HG02763 (cell line): ENCODE results near the gene STXBP5.
"Not testable (repeated sequence)": the region's sequence is repeated elsewhere in the genome, so short reads cannot be mapped to it uniquely, and the experiment has no call there.

Experiments
- ATAC-seq: cut with Tn5 transposase; IDR thresholded peaks from one replicate; pipeline ENCODE4 v1.9.1; 2021; ENCODE audit warnings: mild to moderate bottlenecking, moderate library complexity; ENCODE audit not compliant: unreplicated experiment

Gene STXBP5

DNA sequence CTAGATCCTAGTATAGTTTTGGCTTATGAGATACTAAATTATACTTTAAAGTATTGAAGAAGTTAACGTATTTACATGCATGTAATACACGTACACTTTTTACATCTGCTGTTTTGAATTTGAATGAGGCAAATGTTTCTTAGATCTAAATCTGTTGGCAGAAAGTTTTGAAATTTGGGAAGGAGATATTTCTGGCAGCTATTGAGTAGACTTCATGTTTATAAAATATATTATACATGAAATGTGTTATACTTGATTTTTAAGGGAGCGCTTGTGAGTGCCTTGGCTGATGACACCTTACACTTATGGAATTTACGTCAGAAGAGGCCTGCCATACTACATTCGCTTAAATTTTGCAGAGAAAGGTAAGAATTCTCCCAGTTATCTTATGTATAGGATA is 34.7 kb downstream of the STXBP5 start:
- ATAC-seq: no peak

DNA sequence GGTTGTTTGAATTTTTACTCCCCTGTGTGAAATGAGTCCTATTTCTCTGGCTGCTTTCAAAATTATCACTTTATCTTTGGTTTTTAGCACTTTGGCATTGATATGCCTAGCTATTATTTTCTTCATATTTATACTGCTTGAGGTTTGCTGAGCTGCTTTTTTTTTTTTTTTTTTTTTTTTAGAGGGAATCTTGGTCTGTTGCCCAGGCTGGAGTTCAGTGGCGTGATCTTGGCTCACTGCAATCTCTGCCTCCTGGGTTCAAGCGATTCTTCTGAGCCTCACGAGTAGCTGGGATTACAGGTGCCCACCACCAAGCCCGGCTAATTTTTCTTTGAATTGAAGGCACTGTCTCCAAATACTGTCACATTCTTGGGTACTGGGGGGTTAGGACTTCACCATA is 40.6 kb downstream of the STXBP5 start:
- no peak for ATAC-seq

DNA sequence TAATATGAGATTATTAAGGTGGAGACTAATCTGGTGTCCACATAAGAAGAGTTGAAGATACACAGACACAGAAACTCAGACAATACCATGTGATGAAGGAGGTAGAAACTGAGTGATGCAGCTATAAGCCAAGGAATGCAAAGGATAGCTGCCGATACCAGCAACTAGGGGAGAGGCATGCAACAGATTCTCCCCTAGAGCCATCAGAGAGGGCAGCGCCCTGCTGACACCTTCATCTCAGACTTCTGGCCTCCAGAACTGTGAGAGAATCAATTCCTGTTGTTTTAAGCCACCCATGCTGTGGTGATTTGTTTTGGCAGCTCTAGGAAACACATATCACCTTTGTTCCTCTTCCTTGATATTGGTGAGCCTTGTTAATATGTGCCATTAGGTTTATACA is 41.5 kb downstream of the STXBP5 start:
- ATAC-seq: no peak

DNA sequence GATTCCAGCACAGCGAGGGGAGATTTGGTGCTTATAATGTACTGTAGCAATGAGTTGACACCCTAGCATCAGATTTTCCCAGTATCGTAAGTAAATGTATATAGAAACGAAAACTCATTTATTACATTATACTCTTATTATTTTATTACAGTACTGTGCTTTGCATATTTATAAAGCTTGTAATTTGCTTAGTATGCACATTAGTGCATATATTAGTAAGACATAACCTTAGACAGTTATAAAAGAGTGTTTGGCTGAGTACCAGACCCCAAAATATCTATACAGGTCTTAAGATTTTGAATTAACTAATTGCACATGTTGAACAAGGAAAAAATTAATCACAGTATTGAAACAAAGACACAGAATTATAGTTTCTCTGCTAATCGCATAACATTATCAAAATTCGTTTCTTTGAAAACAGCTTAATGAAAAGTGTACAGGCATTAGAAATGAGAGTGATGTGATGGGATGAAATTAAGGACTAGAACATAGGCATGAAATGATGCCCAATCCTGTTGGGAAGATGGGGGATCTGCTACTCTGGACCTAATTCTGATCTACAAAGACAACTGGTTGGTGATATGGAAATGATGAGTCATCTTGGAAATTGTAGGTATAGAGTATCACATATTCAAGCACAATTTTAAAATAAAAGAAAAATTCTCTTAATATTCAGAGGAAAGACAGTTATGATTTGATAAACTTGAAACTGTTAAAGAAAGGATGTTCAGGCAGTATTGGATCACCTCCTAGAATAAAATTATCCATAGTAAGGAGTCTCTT is 42.8 kb downstream of the STXBP5 start:
- no peak for ATAC-seq

DNA sequence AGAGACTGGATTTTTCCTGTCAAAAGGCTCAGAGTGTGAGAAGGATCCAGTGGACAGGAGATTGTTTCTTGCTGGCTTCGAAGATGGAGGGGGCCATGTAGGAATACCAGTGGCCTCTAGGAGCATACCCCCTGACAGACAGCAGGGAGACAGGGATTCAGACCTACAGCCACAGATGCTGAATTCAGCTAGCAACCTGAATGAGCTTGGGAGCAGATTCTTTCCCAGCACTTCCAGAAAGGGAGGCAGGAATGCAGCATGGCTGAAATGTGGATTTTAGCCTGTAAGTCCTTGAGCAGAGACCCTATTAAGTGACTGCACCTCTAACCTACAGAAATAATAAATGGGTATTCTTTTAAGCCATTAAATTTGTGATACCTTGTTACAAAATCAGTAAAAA is 44.6 kb downstream of the STXBP5 start:
- ATAC-seq: no peak

DNA sequence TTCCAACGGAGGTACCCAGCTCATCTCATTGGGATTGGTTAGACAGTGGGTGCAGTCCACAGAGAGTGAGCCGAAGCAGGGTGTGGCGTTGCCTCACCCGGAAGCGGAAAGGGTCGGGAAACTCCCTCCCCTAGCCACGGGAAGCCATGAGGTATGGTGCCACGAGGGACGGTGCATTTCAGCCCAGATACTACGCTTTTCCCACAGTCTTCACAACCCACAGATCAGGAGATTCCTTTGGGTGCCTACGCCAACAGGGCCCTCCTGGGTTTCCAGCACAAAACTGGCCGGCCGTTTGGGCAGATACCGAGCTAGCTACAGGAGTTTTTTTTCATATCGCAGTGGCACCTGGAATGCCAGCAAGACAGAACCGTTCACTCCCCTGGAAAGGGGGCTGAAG is 46.9 kb downstream of the STXBP5 start:
- ATAC-seq: no peak

DNA sequence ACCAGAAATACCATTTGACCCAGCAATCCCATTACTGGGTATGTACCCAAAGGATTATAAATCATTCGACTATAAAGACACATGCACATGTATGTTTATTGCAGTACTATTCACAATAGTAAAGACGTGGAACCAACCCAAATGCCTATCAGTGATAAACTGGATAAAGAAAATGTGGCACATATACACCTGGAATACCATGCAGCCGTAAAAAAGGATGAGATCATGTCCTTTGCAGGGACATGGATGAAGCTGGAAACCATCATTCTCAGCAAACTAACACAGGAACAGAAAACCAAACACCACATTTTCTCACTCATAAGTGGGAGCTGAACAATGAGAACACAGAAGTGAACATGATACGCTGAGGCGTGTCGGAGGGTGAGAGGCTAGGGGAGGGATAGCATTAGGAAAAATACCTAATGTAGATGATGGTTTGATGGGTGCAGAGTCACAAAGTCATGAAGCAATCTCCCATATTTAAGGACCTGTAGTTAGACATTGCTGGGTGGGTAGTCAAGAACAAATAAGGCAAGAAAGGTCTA is 50.8 kb downstream of the STXBP5 start:
- not testable (repeated sequence) for ATAC-seq

DNA sequence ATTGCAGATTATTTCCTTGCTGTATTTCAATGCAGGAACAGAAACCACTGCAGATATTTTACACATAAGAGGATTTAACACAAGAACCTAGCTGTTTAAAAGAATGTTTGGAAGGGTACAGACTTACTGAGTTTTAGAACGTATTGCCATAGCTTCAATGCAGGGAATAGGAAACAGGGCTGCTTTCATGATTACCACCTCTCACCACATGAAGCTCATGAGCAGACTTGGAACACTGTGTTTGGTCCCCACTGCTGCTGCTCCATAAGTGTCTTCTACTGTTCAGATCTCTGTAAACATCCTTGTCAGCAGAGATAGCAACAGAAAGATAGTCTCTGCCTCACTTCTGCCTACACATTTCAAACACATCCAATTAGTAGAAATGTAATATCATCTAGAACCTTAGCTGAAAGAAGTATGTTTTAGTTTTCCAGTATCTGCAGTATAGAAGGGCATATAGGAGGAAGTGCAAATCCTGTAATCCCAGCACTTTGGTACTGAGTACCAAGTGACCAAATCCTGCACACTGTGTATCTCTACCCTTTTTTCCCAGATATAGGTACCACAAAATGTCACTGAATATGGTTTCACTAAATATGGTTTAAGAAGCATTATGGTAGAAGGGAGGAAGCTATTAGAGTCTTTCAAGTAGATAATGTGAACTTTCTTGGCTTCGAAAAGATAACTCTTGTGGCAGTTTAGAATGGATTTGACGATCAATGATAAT is 51.9 kb downstream of the STXBP5 start:
- no peak for ATAC-seq

DNA sequence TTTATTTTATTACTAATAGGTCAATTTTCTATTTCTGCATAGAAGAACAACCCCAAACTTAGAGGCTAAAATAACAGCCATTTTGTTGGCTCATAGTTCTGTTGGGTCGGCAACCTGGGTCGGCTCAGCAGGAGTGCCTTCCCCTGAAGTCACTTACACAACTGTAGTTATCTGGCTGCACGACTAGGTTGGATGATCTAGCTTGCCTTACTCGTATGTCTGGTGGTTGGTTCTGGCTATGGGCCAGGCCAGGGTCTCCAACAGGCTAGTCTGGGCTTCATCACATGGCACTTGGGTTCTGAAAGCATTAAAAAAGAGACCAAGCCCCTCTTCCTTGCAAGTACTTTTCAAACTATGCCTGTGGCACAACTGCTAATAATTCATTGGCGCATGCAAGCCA is 53.5 kb downstream of the STXBP5 start:
- ATAC-seq: no peak

DNA sequence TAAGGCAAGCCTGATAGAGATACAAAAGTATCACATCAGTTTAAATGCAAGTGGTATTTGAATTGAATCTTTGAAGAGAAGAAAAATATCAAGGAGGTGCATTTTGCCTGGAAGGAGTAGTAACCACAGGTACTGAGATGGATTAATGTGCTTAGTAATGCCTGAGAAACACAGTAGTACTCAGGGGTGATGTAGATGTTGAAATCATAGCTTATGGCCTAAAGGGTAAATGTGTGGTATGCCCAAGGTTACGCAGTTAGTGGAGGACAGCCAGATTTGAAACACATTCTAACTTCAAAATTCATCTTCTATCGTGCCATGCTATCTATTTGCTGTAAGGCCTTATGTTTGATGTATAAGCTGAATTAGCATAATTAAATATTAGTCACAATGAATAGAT is 55.9 kb downstream of the STXBP5 start:
- no peak for ATAC-seq

DNA sequence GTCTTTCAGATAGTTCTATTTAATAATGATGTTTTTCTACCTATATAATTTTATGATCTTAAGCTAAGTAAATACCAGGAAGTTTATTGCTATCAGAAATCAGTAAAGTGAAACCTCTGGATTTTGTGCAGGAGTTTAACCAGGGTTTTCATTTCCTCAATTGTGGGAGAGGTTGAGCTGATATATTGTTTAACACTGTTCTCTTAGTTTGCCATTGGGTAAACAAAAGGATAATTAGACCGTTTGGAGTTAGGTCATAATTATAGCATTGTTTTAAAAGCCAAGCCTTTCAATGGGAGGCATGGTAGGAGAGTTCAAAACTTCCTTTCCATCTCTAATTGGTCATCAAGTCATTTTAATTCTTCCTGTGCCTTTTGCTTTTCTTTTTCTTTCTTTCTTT is 58.7 kb downstream of the STXBP5 start:
- no peak for ATAC-seq

DNA sequence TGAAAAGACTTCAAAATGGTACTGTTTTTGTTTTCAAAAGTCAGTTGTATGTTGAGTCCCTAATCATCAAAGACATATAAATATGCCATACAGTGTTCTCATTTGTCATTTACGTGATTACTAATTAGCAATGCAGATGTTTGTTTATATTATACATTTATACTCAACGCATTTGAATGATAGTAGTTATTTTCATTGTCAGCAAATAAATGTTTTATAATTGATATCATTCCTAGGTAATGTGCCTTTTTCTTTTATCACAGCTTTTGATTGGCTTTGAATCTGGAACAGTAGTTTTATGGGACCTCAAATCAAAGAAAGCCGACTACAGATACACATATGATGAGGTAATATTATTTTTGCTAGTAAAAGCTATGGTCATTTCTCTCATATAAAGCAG is 62.6 kb downstream of the STXBP5 start:
- no peak for ATAC-seq

DNA sequence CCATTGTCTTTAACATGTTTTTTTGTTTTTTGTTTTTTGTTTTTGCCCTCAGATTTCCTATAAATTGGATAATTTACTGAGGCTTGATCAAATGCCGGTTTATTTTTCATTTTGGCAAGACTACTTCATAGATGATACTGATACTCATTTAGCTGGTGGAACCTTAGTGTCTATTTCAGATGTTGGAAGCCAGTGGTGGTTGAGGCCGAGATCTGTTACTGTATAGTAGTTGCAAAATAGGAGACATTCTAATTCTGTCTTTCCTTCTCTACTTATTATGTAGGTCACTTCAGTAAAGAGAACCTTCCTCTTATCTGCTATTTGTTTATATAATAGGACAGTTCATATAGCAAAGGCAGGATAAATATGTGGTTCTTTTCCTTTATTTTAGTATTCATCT is 63.4 kb downstream of the STXBP5 start:
- ATAC-seq: no peak

DNA sequence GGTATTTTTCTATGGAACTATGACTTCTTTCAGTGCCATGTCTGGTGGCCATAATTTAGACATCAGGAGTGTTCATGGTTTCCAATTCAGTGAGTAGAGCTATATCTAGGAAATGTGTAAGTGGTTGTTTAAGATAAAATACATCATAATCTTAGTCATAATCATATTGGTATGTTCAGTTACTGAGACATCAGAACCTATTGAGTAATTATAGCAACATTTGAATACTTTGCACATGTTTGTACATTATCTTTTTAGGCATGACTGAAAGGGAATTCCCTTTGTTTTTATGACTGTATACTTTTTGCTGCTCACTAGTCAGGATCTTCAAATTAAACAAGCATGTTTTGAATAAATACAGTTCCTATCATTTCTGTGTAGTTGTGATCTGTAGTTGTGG is 64.0 kb downstream of the STXBP5 start:
- no peak for ATAC-seq

DNA sequence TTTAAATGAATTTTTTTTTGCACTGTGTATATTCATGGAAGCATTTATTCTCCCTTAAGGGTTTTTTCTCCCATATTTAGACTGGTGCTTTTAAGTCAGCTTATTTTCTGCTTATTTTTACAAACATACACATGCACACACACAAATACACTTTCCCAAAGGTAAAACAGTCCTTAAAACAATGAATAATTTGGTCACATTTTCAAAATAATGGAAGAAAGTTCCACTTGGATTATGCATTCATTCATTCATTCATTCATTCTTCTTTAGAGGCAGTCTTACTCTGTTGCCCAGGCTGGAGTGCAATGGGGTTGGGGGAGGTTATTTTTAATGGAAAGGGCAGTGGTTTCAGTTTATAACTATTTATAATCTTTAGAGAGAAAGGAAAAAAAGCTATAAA is 69.8 kb downstream of the STXBP5 start:
- ATAC-seq: no peak

DNA sequence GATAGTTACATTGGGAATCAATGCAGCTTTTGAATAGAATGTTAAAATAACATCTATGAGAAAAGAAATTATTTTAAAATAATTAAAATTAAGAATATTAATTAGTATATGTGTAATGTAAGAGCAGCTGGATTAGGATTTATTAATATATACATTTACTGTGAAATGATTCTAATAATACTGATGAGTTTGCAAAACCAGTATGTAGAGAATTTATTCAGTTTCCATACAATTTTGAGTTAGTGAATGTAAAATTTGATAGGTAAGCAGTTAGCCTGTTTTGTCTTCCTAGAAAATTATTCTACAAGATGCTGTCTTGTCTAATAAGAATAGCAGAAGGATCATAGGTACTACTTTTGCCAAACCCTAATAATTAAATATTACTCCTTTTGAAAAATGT is 70.6 kb downstream of the STXBP5 start:
- no peak for ATAC-seq

DNA sequence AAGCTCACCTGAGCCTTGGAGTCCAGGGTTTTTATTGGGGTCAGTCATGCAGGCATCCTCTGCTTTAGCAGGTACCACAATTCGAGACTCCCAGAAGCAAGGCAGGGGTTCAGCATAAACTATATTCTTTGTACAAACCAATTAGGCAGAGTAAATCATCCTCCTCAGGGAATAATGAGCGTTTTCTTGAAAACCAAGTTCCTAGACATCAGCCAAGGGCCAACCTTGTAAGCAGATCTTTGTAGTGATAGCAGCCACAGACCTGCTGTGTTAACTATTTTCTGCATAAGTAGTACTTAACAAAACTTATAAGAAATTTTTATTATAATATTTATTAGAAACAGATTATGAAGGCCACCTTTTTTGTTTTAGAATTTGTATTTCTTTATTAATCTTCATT is 74.7 kb downstream of the STXBP5 start:
- no peak for ATAC-seq

DNA sequence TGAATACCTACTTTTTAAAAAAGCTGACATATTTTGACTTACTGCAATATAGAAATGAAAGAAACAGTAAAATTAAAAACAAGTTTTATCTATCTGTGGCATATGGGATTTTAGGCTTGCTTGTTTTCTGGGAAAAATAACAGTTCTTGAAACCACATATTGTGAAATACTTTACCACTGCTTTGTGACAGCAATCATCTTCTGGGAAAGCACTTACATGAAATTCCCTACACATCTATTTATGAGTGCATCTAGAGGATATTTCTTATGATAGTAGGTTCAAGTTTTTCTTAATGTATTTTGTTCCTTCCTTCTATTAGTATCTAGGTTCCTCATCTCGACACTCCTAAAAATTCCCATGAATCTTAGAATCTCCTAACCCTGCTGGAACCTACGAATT is 75.2 kb downstream of the STXBP5 start:
- ATAC-seq: no peak

DNA sequence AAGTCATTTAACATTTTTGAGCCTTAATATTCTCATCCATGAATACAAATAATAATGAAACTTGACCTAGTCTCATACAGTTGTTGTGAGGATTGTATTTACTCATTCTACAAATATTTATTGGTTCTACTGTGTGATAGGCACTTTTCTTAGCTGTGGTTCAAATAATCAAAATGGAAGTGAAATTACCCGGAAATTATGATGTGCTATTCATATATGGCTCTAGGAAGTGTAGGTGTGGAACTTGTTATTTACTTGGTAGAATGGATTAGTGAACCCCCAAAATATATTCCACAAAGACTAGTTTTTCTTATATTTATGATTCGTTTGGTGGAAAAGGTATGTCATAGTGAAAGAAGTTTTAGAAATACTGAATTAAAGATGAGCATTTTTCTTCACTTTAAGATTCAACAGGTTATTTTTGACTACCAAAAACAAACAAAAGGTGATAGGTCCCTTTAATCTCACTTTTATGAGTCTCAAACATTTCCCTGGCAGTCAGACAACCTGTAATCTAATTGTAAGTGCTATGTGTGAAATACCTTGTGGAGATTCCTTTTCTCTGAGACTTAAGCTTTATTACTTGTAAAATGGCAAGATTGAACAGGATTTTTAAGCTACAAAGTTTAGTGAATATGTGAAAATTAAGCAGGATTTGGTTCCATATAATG is 77.8 kb downstream of the STXBP5 start:
- no peak for ATAC-seq

DNA sequence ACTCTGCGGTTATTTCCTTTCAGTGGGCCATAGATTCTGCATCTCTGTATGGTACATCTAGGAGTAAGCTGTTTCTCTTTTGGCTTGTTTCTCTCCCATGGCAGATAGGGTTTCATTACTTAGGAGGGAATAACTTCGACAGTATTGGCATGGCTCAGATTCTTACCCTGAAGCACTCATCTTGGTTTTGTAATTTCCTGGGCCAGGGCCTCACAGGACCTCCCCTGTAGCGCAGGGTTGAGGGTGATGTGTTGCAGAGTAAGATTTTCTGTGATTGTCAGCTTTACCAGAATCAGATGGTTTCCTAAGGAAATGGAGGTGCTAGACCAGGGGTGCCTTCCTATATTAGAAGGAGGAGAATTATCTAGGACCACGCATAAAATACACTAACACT is 78.3 kb downstream of the STXBP5 start:
- no peak for ATAC-seq

DNA sequence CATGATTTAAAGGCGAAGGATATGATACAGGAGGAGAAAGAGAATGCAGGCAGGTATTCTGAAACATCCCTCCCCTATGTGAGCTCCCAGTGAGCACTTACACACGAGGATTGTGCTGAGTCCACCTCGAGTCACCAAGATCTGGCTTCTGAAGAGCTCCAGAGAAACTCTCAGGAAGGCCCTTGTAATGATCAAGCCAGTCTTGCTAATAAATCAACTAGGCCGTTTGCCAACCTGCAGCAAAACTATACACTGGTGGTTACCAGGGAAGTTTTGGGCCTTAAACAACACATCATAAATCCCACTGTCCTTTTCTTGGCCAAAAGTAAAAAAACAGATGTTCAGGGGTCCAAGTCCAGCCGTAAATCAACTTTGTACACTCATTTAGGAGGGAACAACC is 79.2 kb downstream of the STXBP5 start:
- no peak for ATAC-seq
